Activated CD4-positive, alpha-beta T cell treated with anti-CD3 and anti-CD28 coated beads for 36 hours (primary cell): Measurements from ENCODE around the gene DUOX1. TPM values are rescaled to one million over a fixed set of nuclear protein-coding genes. Genes with fewer than 3 reads are reported as not detected.

Source experiments
- ATAC-seq: fragments of 200-7000 bp; cut with Tn5 transposase; one replicate; pipeline ENCODE4 v1.10.0; 2021; ENCODE audit warnings: mild to moderate bottlenecking, moderate library complexity
- CTCF ChIA-PET: fragments of 350-600 bp; sonication (Branson Sonifier 250); formaldehyde crosslinking; loops from one replicate; lab custom pipeline; 2021; ENCODE audit warnings: antibody characterized with exemption; lab: Charles Lee
- POLR2A ChIA-PET: fragments of 350-600 bp; sonication (Branson Sonifier 250); formaldehyde crosslinking; loops from one replicate; lab custom pipeline; 2021; ENCODE audit warnings: antibody characterized with exemption, inconsistent platforms; lab: Charles Lee
- DNase-seq: peaks from one replicate; pipeline ENCODE4 v3.0.0-alpha.2; 2020
- H3K27ac Mint-ChIP-seq: one replicate; pipeline ENCODE4 v1.8.0; 2021; ENCODE audit warnings: mixed read lengths
- H3K27me3 Mint-ChIP-seq: one replicate; pipeline ENCODE4 v1.8.0; 2021; ENCODE audit warnings: mixed read lengths
- H3K36me3 Mint-ChIP-seq: one replicate; pipeline ENCODE4 v1.8.0; 2021; ENCODE audit warnings: low read depth, mixed read lengths
- H3K4me1 Mint-ChIP-seq: one replicate; pipeline ENCODE4 v1.8.0; 2021; ENCODE audit warnings: mixed read lengths
- H3K4me3 Mint-ChIP-seq: one replicate; pipeline ENCODE4 v1.8.0; 2021; ENCODE audit warnings: mild to moderate bottlenecking, moderate library complexity, mixed read lengths
- H3K9me3 Mint-ChIP-seq: one replicate; pipeline ENCODE4 v1.8.0; 2021; ENCODE audit warnings: low read depth, mixed read lengths
- intact Hi-C, 2 experiments: fragments of 100-400 bp; cut with DNase I in 1 of 2; cut with micrococcal nuclease in 1 of 2; formaldehyde crosslinking; loops; one replicate each; pipeline versions ENCODE4 v1.14.2 to v1.15.1; 2022 to 2024; cut with DNase I, micrococcal nuclease
- total RNA-seq, 2 experiments: library from RNA; stranded (reverse); gene quantifications; one replicate each; pipeline ENCODE4 v1.2.3, GENCODE V29; 2021

DUOX1 gene
- total RNA-seq, 2 experiments from 2014 or later = 0.07 to 0.11 TPM

GRCh38 chr15:45169608-45170480, 40.0 kb downstream of the DUOX1 start:
- Mint-ChIP-seq H3K9me3 (no peaks in the 10 kb centered on the region), H3K4me1 (peaks cover 9% of the 10 kb centered on the region), H3K36me3 (no peaks in the 10 kb centered on the region), H3K27me3 (no peaks in the 10 kb centered on the region), H3K4me3 (no peak overlapping the region), H3K27ac (no peak overlapping the region)
- no peak for DNase-seq
- intact Hi-C loops = loop anchor here (5.0 kb wide), 1 partner anchor 287 kb away; no protein-coding TSS in a partner anchor
- no peak for ATAC-seq
- ChIA-PET CTCF (interaction anchor here (0.6 to 3.6 kb wide), 10 partner anchors 9 to 297 kb away, joined by 3 to 19 read pairs (median 4); partner anchors contain the start of gene SHF), POLR2A (no interaction called here)

- peaks cover 4% of the 10 kb centered on the region for H3K36me3 Mint-ChIP-seq
- H3K4me1 Mint-ChIP-seq = no peaks in the 10 kb centered on the region
- ATAC-seq = no peak
- POLR2A ChIA-PET = no interaction called here
- no peaks in the 10 kb centered on the region for H3K27me3 Mint-ChIP-seq
- H3K9me3 Mint-ChIP-seq = no peaks in the 10 kb centered on the region
- no peak for DNase-seq
- intact Hi-C loops = no loop called here
- H3K4me3 Mint-ChIP-seq = no peak overlapping the region
- CTCF ChIA-PET = interaction anchor here (1.6 kb wide), 1 partner anchor 9 kb away, joined by 3 read pairs; no protein-coding TSS in a partner anchor
- H3K27ac Mint-ChIP-seq = no peak overlapping the region
Observed at GRCh38 chr15:45171912-45172311, 42.1 kb downstream of the DUOX1 start.

GRCh38 chr15:45174069-45174468, 44.3 kb downstream of the DUOX1 start:
- ATAC-seq = no peak
- Mint-ChIP-seq H3K36me3 (peaks cover 10% of the 10 kb centered on the region), H3K27ac (no peak overlapping the region), H3K9me3 (no peaks in the 10 kb centered on the region), H3K4me1 (no peaks in the 10 kb centered on the region), H3K4me3 (no peak overlapping the region), H3K27me3 (no peaks in the 10 kb centered on the region)
- ChIA-PET POLR2A (interaction anchor here (0.5 kb wide), 1 partner anchor 508 kb away, joined by 4 read pairs; no protein-coding TSS in a partner anchor), CTCF (no interaction called here)
- intact Hi-C loops = no loop called here
- DNase-seq = no peak

- H3K9me3 Mint-ChIP-seq = no peaks in the 10 kb centered on the region
- H3K36me3 Mint-ChIP-seq = peaks cover 10% of the 10 kb centered on the region
- POLR2A ChIA-PET = interaction anchor here (0.5 kb wide), 1 partner anchor 509 kb away, joined by 4 read pairs; no protein-coding TSS in a partner anchor
- no peaks in the 10 kb centered on the region for H3K27me3 Mint-ChIP-seq
- no peaks in the 10 kb centered on the region for H3K4me1 Mint-ChIP-seq
- no peak for ATAC-seq
- intact Hi-C loops = no loop called here
- no peak overlapping the region for H3K27ac Mint-ChIP-seq
- DNase-seq = no peak
- H3K4me3 Mint-ChIP-seq = no peak overlapping the region
- CTCF ChIA-PET = interaction anchor here (1.0 kb wide), 1 partner anchor 14 kb away, joined by 4 read pairs; no protein-coding TSS in a partner anchor
Observed at GRCh38 chr15:45174577-45174976, 44.8 kb downstream of the DUOX1 start.

- Mint-ChIP-seq H3K4me3 (no peak overlapping the region), H3K27ac (no peak overlapping the region), H3K36me3 (peaks cover 10% of the 10 kb centered on the region), H3K27me3 (no peaks in the 10 kb centered on the region), H3K9me3 (no peaks in the 10 kb centered on the region), H3K4me1 (peaks cover 9% of the 10 kb centered on the region)
- ChIA-PET POLR2A (no interaction called here), CTCF (interaction anchor here (0.6 to 1.4 kb wide), 5 partner anchors 9 to 96 kb away, joined by 3 to 6 read pairs (median 5); no protein-coding TSS in a partner anchor)
- ATAC-seq (no peak), DNase-seq (no peak)
- intact Hi-C loops = no loop called here
Observed at GRCh38 chr15:45177285-45177684, 47.5 kb downstream of the DUOX1 start.

- POLR2A ChIA-PET = interaction anchor here (1.2 kb wide), 1 partner anchor 15 kb away, joined by 6 read pairs; no protein-coding TSS in a partner anchor
- H3K27me3 Mint-ChIP-seq = no peaks in the 10 kb centered on the region
- intact Hi-C loops = no loop called here
- peak; percentile 63 for ATAC-seq
- no peak overlapping the region for H3K27ac Mint-ChIP-seq
- DNase-seq = peak; percentile 68
- H3K4me3 Mint-ChIP-seq = no peak overlapping the region
- H3K9me3 Mint-ChIP-seq = no peaks in the 10 kb centered on the region
- H3K36me3 Mint-ChIP-seq = peaks cover 10% of the 10 kb centered on the region
- peaks cover 13% of the 10 kb centered on the region for H3K4me1 Mint-ChIP-seq
- CTCF ChIA-PET = interaction anchor here (1.2 to 2.4 kb wide), 7 partner anchors 11 to 197 kb away, joined by 3 to 14 read pairs (median 5); no protein-coding TSS in a partner anchor
Observed at GRCh38 chr15:45179221-45179985, 49.6 kb downstream of the DUOX1 start.

- intact Hi-C loops = loop anchor here (2.0 to 10.0 kb wide), 2 partner anchors 13 to 895 kb away; partner anchors contain the start of gene GOLM2 (in 1 of the 2)
- H3K27ac Mint-ChIP-seq = no peak overlapping the region
- ChIA-PET POLR2A (interaction anchor here (1.2 kb wide), 1 partner anchor 16 kb away, joined by 6 read pairs; no protein-coding TSS in a partner anchor), CTCF (interaction anchor here (0.5 to 2.4 kb wide), 12 partner anchors 9 to 196 kb away, joined by 3 to 14 read pairs (median 3); no protein-coding TSS in a partner anchor)
- H3K4me1 Mint-ChIP-seq = peaks cover 17% of the 10 kb centered on the region
- ATAC-seq = peak; percentile 42
- H3K36me3 Mint-ChIP-seq = peaks cover 10% of the 10 kb centered on the region
- H3K4me3 Mint-ChIP-seq = no peak overlapping the region
- peak; percentile 43 for DNase-seq
- H3K9me3 Mint-ChIP-seq = no peaks in the 10 kb centered on the region
- no peaks in the 10 kb centered on the region for H3K27me3 Mint-ChIP-seq
Observed at GRCh38 chr15:45180201-45180600, 50.4 kb downstream of the DUOX1 start.

GRCh38 chr15:45180648-45181436, 51.0 kb downstream of the DUOX1 start:
- POLR2A ChIA-PET = interaction anchor here (1.2 kb wide), 1 partner anchor 17 kb away, joined by 6 read pairs; no protein-coding TSS in a partner anchor
- intact Hi-C loops = loop anchor here (2.0 to 10.0 kb wide), 2 partner anchors 14 to 896 kb away; partner anchors contain the start of gene GOLM2 (in 1 of the 2)
- no peak overlapping the region for H3K27ac Mint-ChIP-seq
- peaks cover 22% of the 10 kb centered on the region for H3K4me1 Mint-ChIP-seq
- ATAC-seq (no peak), DNase-seq (no peak)
- no peaks in the 10 kb centered on the region for H3K27me3 Mint-ChIP-seq
- H3K36me3 Mint-ChIP-seq = peaks cover 10% of the 10 kb centered on the region
- no peaks in the 10 kb centered on the region for H3K9me3 Mint-ChIP-seq
- CTCF ChIA-PET = interaction anchor here (0.7 to 2.4 kb wide), 11 partner anchors 10 to 196 kb away, joined by 3 to 14 read pairs (median 3); no protein-coding TSS in a partner anchor
- no peak overlapping the region for H3K4me3 Mint-ChIP-seq

- ChIA-PET POLR2A (no interaction called here), CTCF (interaction anchor here (1.0 to 2.4 kb wide), 5 partner anchors 14 to 23 kb away, joined by 3 to 13 read pairs (median 3); no protein-coding TSS in a partner anchor)
- peaks cover 8% of the 10 kb centered on the region for H3K36me3 Mint-ChIP-seq
- H3K9me3 Mint-ChIP-seq = no peaks in the 10 kb centered on the region
- intact Hi-C loops = loop anchor here (2.0 to 10.0 kb wide), 2 partner anchors 15 to 897 kb away; partner anchors contain the start of gene GOLM2 (in 1 of the 2)
- no peaks in the 10 kb centered on the region for H3K27me3 Mint-ChIP-seq
- ATAC-seq (no peak), DNase-seq (no peak)
- H3K4me3 Mint-ChIP-seq = no peak overlapping the region
- peaks cover 27% of the 10 kb centered on the region for H3K4me1 Mint-ChIP-seq
- no peak overlapping the region for H3K27ac Mint-ChIP-seq
Observed at GRCh38 chr15:45181491-45182285, 51.9 kb downstream of the DUOX1 start.
